Smooth muscle cell (in vitro differentiated cells): ENCODE data around the gene MDFI. TPM values are rescaled to one million over a fixed set of nuclear protein-coding genes. Genes with fewer than 3 reads are reported as not detected.
A peak's percentile ranks its signal among the peaks of the same experiment; 100 is the strongest.

Source experiments
- DNase-seq: peaks from one replicate; lab custom pipeline; 2025; ENCODE audit not compliant: unreplicated experiment; lab: John Stamatoyannopoulos, UW
- H2AFZ ChIP-seq: fragments of 200-600 bp; sonication (generic); 2 replicates; pipeline ENCODE4 v1.6.0; 2016; ENCODE audit warnings: antibody characterized with exemption, low read depth, mild to moderate bottlenecking
- H3F3A ChIP-seq: fragments of 200-600 bp; sonication (generic); 2 replicates; pipeline ENCODE4 v1.6.0; 2017; ENCODE audit warnings: antibody characterized with exemption, low read depth
- H3K27ac ChIP-seq: fragments of 200-600 bp; sonication (generic); 2 replicates; pipeline ENCODE4 v1.5.1; 2016; ENCODE audit warnings: low read depth, mild to moderate bottlenecking
- H3K27me3 ChIP-seq: fragments of 200-600 bp; sonication (generic); 2 replicates; pipeline ENCODE4 v1.6.1; 2016; ENCODE audit warnings: low read depth, mild to moderate bottlenecking
- H3K36me3 ChIP-seq: fragments of 200-600 bp; sonication (generic); 2 replicates; pipeline ENCODE4 v1.5.1; 2016; ENCODE audit warnings: low read depth
- H3K4me1 ChIP-seq: fragments of 200-600 bp; sonication (generic); 2 replicates; pipeline ENCODE4 v1.5.1; 2016; ENCODE audit warnings: low read depth
- H3K4me2 ChIP-seq: fragments of 200-600 bp; sonication (generic); 2 replicates; pipeline ENCODE4 v1.6.0; 2016; ENCODE audit warnings: mild to moderate bottlenecking
- H3K4me3 ChIP-seq: fragments of 200-600 bp; sonication (generic); 2 replicates; pipeline ENCODE4 v1.5.1; 2016; ENCODE audit warnings: mild to moderate bottlenecking
- H3K79me2 ChIP-seq: fragments of 200-600 bp; sonication (generic); 2 replicates; pipeline ENCODE4 v1.6.0; 2016; ENCODE audit warnings: low read depth, mild to moderate bottlenecking
- H3K9ac ChIP-seq: fragments of 200-600 bp; sonication (generic); 2 replicates; pipeline ENCODE4 v1.6.0; 2016; ENCODE audit warnings: low read depth
- H3K9me3 ChIP-seq: fragments of 200-600 bp; sonication (generic); replicated peaks from 2 replicates; pipeline ENCODE4 v1.5.1; 2016; ENCODE audit warnings: low read depth
- H4K20me1 ChIP-seq: fragments of 200-600 bp; sonication (generic); 2 replicates; pipeline ENCODE4 v1.6.0; 2016; ENCODE audit warnings: low read depth
- CTCF ChIP-seq: fragments of 200-600 bp; sonication (generic); IDR thresholded peaks from 2 replicates; pipeline ENCODE4 v1.5.1; 2017; ENCODE audit warnings: borderline replicate concordance, mild to moderate bottlenecking, antibody characterized with exemption; ENCODE audit not compliant: insufficient read depth, poor library complexity, severe bottlenecking
- WGBS: methylation state at CpG from one replicate; pipeline ENCODE4 v1.1.7; 2016; ENCODE audit warnings: low lambda C conversion rate; 5-methylcytosine and 5-hydroxymethylcytosine counted together
- polyA plus RNA-seq: library from polyadenylated mRNA; unstranded; fragments of >200 nt; fragmentation: Nextera tagmentation; extraction: Ambion mirVana; gene quantifications from 2 replicates; pipeline ENCODE4 v1.2.1, GENCODE V29; 2016
- total RNA-seq: library from RNA; depleted of rRNA; stranded (reverse); fragments of >200 nt; gene quantifications from 2 replicates; pipeline ENCODE4 v1.2.3, GENCODE V29; 2014

Gene MDFI
- total and polyA plus RNA-seq, 2 experiments from 2014 or later, result 102 to 168 TPM

GRCh38 chr6:41651246-41651961 lies 13.1 kb downstream of the MDFI start:
- TF ChIP-seq CTCF, result no peak
- DNase-seq, result no peak
- 84% methylated on average over 11 of the region's 11 CpGs for WGBS

GRCh38 chr6:41651962-41652657 lies 13.8 kb downstream of the MDFI start:
- no peak overlapping the region for H3K4me2 ChIP-seq
- peaks cover 52% of the 10 kb centered on the region for H3F3A ChIP-seq
- H3K36me3 ChIP-seq, result no peaks in the 10 kb centered on the region
- no peak overlapping the region for H3K27ac ChIP-seq
- no peak for DNase-seq
- H2AFZ ChIP-seq, result no peak overlapping the region
- H3K27me3 ChIP-seq, result no peaks in the 10 kb centered on the region
- TF ChIP-seq CTCF, result no peak
- peaks cover 17% of the 10 kb centered on the region for H3K4me1 ChIP-seq
- peaks cover 66% of the 10 kb centered on the region for H4K20me1 ChIP-seq
- no peaks in the 10 kb centered on the region for H3K9me3 ChIP-seq
- H3K9ac ChIP-seq, result no peak overlapping the region
- WGBS, result 97% methylated on average over 14 of the region's 14 CpGs
- H3K79me2 ChIP-seq, result no peaks in the 10 kb centered on the region
- no peak overlapping the region for H3K4me3 ChIP-seq

More at GRCh38 chr6:41651246-41651961, 13.1 kb downstream of the MDFI start:
- H3K27me3 ChIP-seq, result no peaks in the 10 kb centered on the region
- no peak overlapping the region for H3K27ac ChIP-seq
- H3K4me2 ChIP-seq, result no peak overlapping the region
- H2AFZ ChIP-seq, result no peak overlapping the region
- peaks cover 73% of the 10 kb centered on the region for H4K20me1 ChIP-seq
- H3K36me3 ChIP-seq, result no peaks in the 10 kb centered on the region
- no peaks in the 10 kb centered on the region for H3K9me3 ChIP-seq
- no peak overlapping the region for H3K9ac ChIP-seq
- H3F3A ChIP-seq, result peaks cover 54% of the 10 kb centered on the region
- H3K79me2 ChIP-seq, result no peaks in the 10 kb centered on the region
- no peak overlapping the region for H3K4me3 ChIP-seq
- H3K4me1 ChIP-seq, result peaks cover 10% of the 10 kb centered on the region

- no peak for DNase-seq
These were observed 14.8 kb downstream of the MDFI start for GRCh38 chr6:41652866-41653652.

More at GRCh38 chr6:41652866-41653652, 14.8 kb downstream of the MDFI start:
- Histone ChIP-seq H3K36me3 (no peaks in the 10 kb centered on the region), H3K9me3 (no peaks in the 10 kb centered on the region), H3F3A (peaks cover 46% of the 10 kb centered on the region), H4K20me1 (peaks cover 57% of the 10 kb centered on the region), H3K27ac (peak overlapping the region; percentile 11), H3K27me3 (no peaks in the 10 kb centered on the region), H3K4me3 (no peak overlapping the region), H3K79me2 (no peaks in the 10 kb centered on the region), H2AFZ (no peak overlapping the region), H3K4me1 (peaks cover 17% of the 10 kb centered on the region), H3K9ac (no peak overlapping the region), H3K4me2 (no peak overlapping the region)
- TF ChIP-seq CTCF, result no peak
- WGBS, result 71% methylated on average over 32 of the region's 32 CpGs
